WTC11 (cell line): ENCODE measurements around the gene STK10. TPM values are rescaled to one million over a fixed set of nuclear protein-coding genes. Genes with fewer than 3 reads are reported as not detected.

ENCODE experiments used
- ATAC-seq: fragments of 200-7000 bp; cut with Tn5 transposase; 2 replicates; pipeline ENCODE4 v1.10.0; 2021; ENCODE audit warnings: mild to moderate bottlenecking, moderate library complexity
- CTCF ChIA-PET: fragments of 300-600 bp; sonication (Branson Sonifier 250); formaldehyde crosslinking; loops from one replicate; lab custom pipeline; 2021; ENCODE audit warnings: antibody characterized with exemption; lab: Charles Lee
- POLR2A ChIA-PET: fragments of 350-600 bp; sonication (Branson Sonifier 250); formaldehyde crosslinking; loops from one replicate; lab custom pipeline; 2021; ENCODE audit warnings: antibody characterized with exemption; lab: Charles Lee
- DNase-seq: peaks from one replicate; pipeline ENCODE4 v3.0.0; 2021; ENCODE audit warnings: low spot score
- H3K27ac Mint-ChIP-seq: 2 replicates; pipeline ENCODE4 v1.8.0; 2021; ENCODE audit warnings: mixed read lengths
- H3K27me3 Mint-ChIP-seq: 2 replicates; pipeline ENCODE4 v1.8.0; 2021; ENCODE audit warnings: low read depth, mild to moderate bottlenecking, moderate library complexity, mixed read lengths
- H3K36me3 Mint-ChIP-seq: 2 replicates; pipeline ENCODE4 v1.8.0; 2021; ENCODE audit warnings: mixed read lengths
- H3K4me1 Mint-ChIP-seq: 2 replicates; pipeline ENCODE4 v1.8.0; 2022; ENCODE audit warnings: mixed read lengths
- H3K4me3 Mint-ChIP-seq: 2 replicates; pipeline ENCODE4 v1.8.0; 2021; ENCODE audit warnings: mild to moderate bottlenecking, moderate library complexity, mixed read lengths
- H3K9me3 Mint-ChIP-seq: 2 replicates; pipeline ENCODE4 v1.8.0; 2021; ENCODE audit warnings: mixed read lengths
- ATF1 ChIP-seq: sonication (generic); formaldehyde crosslinking; IDR thresholded peaks from 2 replicates; pipeline ENCODE4 v1.8.1; 2023; ENCODE audit warnings: mild to moderate bottlenecking, moderate library complexity, missing genetic modification reagents
- CBFB ChIP-seq: sonication (generic); formaldehyde crosslinking; IDR thresholded peaks from 2 replicates; pipeline ENCODE4 v1.8.1; 2022; ENCODE audit warnings: mild to moderate bottlenecking, low read depth, missing genetic modification reagents
- EMX1 ChIP-seq: fragments of 250-450 bp; sonication (Bioruptor Pico); IDR thresholded peaks from 2 replicates; pipeline ENCODE4 v1.8.0; 2021; ENCODE audit warnings: mild to moderate bottlenecking
- GRHL2 ChIP-seq: fragments of 250-450 bp; sonication (Bioruptor Pico); IDR thresholded peaks from 2 replicates; pipeline ENCODE4 v1.8.0; 2022; ENCODE audit warnings: mild to moderate bottlenecking, moderate library complexity; ENCODE audit not compliant: insufficient replicate concordance, severe bottlenecking
- MXD4 ChIP-seq: fragments of 250-450 bp; sonication (Bioruptor Pico); IDR thresholded peaks from 2 replicates; pipeline ENCODE4 v1.8.0; 2021; ENCODE audit warnings: mild to moderate bottlenecking, moderate library complexity, borderline replicate concordance
- NFATC4 ChIP-seq: fragments of 250-450 bp; sonication (Bioruptor Pico); IDR thresholded peaks from 2 replicates; pipeline ENCODE4 v1.9.0; 2021; ENCODE audit warnings: mild to moderate bottlenecking
- NR3C1 ChIP-seq: sonication (generic); formaldehyde crosslinking; conservative IDR thresholded peaks from 2 replicates; pipeline ENCODE4 v1.8.1; 2023; ENCODE audit warnings: low read depth, mild to moderate bottlenecking, missing genetic modification reagents
- OVOL2 ChIP-seq: fragments of 250-450 bp; sonication (Bioruptor Pico); IDR thresholded peaks from 2 replicates; pipeline ENCODE4 v1.9.0; 2021; ENCODE audit warnings: mild to moderate bottlenecking, borderline replicate concordance
- PRRX2 ChIP-seq: fragments of 250-450 bp; sonication (Bioruptor Pico); IDR thresholded peaks from 2 replicates; pipeline ENCODE4 v1.8.0; 2021; ENCODE audit warnings: mild to moderate bottlenecking
- ZNF219 ChIP-seq: sonication (generic); formaldehyde crosslinking; IDR thresholded peaks from 2 replicates; pipeline ENCODE4 v1.8.0; 2023; ENCODE audit warnings: missing genetic modification reagents, mild to moderate bottlenecking, borderline replicate concordance
- ZNF396 ChIP-seq: fragments of 250-450 bp; sonication (Bioruptor Pico); IDR thresholded peaks from 2 replicates; pipeline ENCODE4 v1.8.0; 2021; ENCODE audit warnings: mild to moderate bottlenecking, moderate library complexity, borderline replicate concordance
- ZNF423 ChIP-seq: fragments of 250-450 bp; sonication (Bioruptor Pico); IDR thresholded peaks from 2 replicates; pipeline ENCODE4 v2.1.2; 2022; ENCODE audit warnings: mild to moderate bottlenecking, moderate library complexity
- ZNF671 ChIP-seq: fragments of 250-450 bp; sonication (Bioruptor Pico); IDR thresholded peaks from 2 replicates; pipeline ENCODE4 v1.8.0; 2021; ENCODE audit warnings: mild to moderate bottlenecking
- total RNA-seq: library from RNA; stranded (reverse); gene quantifications from 3 replicates; pipeline ENCODE4 v1.2.3, GENCODE V29; 2021
- TF ChIP-seq, protein P1 (sequence below): fragments of 200-600 bp; IDR thresholded peaks from 2 replicates; pipeline ENCODE4 v1.8.0; 2022; ENCODE audit warnings: antibody characterized with exemption
- TF ChIP-seq, protein P2 (sequence below): sonication (generic); formaldehyde crosslinking; IDR thresholded peaks from 2 replicates; pipeline ENCODE4 v1.8.1; 2022; ENCODE audit warnings: mild to moderate bottlenecking, missing genetic modification reagents, moderate library complexity, borderline replicate concordance
- TF ChIP-seq, protein P3 (sequence below): sonication (generic); formaldehyde crosslinking; IDR thresholded peaks from 2 replicates; pipeline ENCODE4 v1.8.0; 2023; ENCODE audit warnings: missing genetic modification reagents, mild to moderate bottlenecking, borderline replicate concordance
- TF ChIP-seq, protein P4 (sequence below): sonication (generic); formaldehyde crosslinking; conservative IDR thresholded peaks from 2 replicates; pipeline ENCODE4 v1.8.1; 2023; ENCODE audit warnings: mild to moderate bottlenecking, low read depth, missing genetic modification reagents, moderate library complexity

The STK10 gene
- total RNA-seq, 1 experiment from 2014 or later: 20.5 TPM

DNA sequence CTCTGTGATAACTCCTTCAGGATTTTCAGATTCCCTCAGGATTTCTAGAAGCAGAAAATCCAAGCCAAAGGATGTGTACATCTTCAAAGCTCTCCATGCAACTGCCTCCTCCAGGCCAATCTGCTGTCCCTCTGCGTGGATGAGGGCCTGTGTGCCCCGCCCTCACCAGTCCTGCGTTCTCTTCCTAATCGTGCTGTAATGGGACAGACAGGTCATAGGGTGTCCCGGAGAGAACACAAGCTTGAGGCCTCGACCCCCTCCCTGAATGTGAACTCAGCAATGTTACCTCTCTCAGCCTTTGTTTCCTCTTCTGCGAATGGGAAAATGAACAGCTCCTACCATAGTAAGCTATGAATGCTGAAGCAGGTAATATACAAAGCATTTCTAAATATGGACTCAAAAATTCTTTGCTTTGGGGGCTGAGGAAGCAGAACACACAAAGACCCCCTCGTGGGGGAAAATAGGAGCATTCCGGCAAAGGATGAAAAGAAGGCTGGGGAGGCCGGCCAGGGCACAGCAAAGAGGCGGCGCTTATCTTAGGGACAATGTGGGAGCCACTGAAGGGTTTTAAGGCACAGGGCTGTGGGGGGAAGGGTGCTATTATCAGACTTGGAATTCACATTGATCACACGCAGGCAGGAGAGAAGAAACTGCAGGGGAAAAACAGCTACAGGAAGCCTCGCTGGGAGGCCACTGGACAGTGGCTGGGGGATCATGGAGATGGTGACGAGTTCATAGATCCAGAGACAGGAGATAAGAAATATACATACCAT is 124.4 kb downstream of the STK10 start:
- Mint-ChIP-seq H3K36me3 (peaks cover 11% of the 10 kb centered on the region), H3K9me3 (peaks cover 3% of the 10 kb centered on the region; the same call in 1 of the 2 replicates), H3K4me3 (no peak overlapping the region), H3K27me3 (no peaks in the 10 kb centered on the region), H3K27ac (no peak overlapping the region), H3K4me1 (0 out of 2 replicates have a peak, but pooled peaks cover 2% of the 10 kb centered on the region)
- CTCF ChIA-PET: interaction anchor here (0.6 to 1.4 kb wide), 4 partner anchors 9 to 189 kb away, joined by 3 to 4 read pairs (median 3); no protein-coding TSS in a partner anchor
- TF ChIP-seq ZNF219 (CRISPR knock-in tag): no peak
- no peak for TF ChIP-seq ATF1
- DNase-seq: no peak
- no peak for ATAC-seq
- POLR2A ChIA-PET: no interaction called here

DNA sequence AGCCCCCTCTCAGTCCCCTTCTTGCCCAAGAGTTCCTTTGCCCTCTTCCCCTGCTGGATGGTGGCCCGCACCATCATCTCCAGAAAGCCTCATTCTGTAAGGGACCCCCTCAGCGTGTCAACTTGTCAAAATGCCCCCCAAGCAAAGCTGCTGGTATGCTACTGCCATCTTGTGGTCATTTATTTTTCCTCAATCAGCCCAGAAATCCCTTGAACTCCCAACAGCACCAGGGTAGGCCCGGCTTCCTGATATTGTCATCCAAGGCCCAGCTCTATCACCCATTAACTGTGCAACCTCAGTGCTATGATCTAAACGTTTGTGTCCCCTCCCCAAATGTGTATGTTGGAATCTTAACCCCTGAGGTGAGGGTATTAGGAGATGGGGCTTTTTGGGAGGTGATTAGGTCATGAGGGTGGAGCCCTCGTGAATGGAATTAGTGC is 128.3 kb downstream of the STK10 start:
- POLR2A ChIA-PET: interaction anchor here (0.6 to 1.3 kb wide), 4 partner anchors 10 to 129 kb away, joined by 4 to 7 read pairs (median 4); no protein-coding TSS in a partner anchor
- Mint-ChIP-seq H3K9me3 (0 out of 2 replicates have a peak, but pooled peaks cover 3% of the 10 kb centered on the region), H3K27me3 (no peaks in the 10 kb centered on the region), H3K4me3 (no peak overlapping the region), H3K4me1 (0 out of 2 replicates have a peak, but pooled peaks cover 2% of the 10 kb centered on the region), H3K36me3 (peaks cover 11% of the 10 kb centered on the region), H3K27ac (no peak overlapping the region)
- ATAC-seq: peak; percentile 68
- CTCF ChIA-PET: interaction anchor here (0.6 to 2.7 kb wide), 58 partner anchors 11 to 1993 kb away, joined by 3 to 53 read pairs (median 4); partner anchors contain the start of genes FBXW11, FGF18 and STK10
- DNase-seq: no peak
- TF ChIP-seq, protein P1, sequence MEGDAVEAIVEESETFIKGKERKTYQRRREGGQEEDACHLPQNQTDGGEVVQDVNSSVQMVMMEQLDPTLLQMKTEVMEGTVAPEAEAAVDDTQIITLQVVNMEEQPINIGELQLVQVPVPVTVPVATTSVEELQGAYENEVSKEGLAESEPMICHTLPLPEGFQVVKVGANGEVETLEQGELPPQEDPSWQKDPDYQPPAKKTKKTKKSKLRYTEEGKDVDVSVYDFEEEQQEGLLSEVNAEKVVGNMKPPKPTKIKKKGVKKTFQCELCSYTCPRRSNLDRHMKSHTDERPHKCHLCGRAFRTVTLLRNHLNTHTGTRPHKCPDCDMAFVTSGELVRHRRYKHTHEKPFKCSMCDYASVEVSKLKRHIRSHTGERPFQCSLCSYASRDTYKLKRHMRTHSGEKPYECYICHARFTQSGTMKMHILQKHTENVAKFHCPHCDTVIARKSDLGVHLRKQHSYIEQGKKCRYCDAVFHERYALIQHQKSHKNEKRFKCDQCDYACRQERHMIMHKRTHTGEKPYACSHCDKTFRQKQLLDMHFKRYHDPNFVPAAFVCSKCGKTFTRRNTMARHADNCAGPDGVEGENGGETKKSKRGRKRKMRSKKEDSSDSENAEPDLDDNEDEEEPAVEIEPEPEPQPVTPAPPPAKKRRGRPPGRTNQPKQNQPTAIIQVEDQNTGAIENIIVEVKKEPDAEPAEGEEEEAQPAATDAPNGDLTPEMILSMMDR: peak; percentile 66
- TF ChIP-seq GRHL2 (CRISPR knock-in tag) (no peak), PRRX2 (CRISPR knock-in tag) (no peak), MXD4 (no peak)

DNA sequence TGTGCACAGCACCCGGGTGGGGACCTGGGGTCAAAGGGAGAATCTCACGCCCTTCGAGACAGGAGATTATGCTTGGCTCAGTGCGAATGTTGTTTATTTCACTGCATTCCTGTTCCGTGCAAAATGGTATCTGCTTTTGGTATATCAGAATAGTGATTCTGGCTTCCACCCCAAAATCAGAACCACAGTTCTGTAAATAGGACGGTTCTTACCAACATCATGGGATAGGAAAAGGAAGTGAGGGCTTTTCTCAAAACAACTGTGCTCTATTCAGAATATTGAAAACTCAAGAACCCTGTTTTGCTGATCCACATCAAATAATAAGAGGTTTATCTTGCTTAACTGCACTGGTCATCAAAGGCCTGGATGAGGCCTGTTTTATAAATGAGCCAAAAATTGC is 129.9 kb downstream of the STK10 start:
- Mint-ChIP-seq H3K27me3 (no peaks in the 10 kb centered on the region), H3K4me1 (no peaks in the 10 kb centered on the region), H3K27ac (no peak overlapping the region), H3K4me3 (no peak overlapping the region), H3K36me3 (peaks cover 6% of the 10 kb centered on the region), H3K9me3 (0 out of 2 replicates have a peak, but pooled peaks cover 3% of the 10 kb centered on the region)
- DNase-seq: no peak
- ATAC-seq: no peak
- ChIA-PET POLR2A (no interaction called here), CTCF (interaction anchor here (0.8 to 1.7 kb wide), 7 partner anchors 13 to 200 kb away, joined by 3 to 14 read pairs (median 4); partner anchors contain the start of gene STK10)
- TF ChIP-seq NFATC4 (CRISPR knock-in tag) (no peak), EMX1 (no peak), OVOL2 (CRISPR knock-in tag) (no peak), CBFB (no peak), ZNF396 (CRISPR knock-in tag) (no peak), ZNF671 (no peak), NR3C1 (CRISPR knock-in tag) (no peak), ZNF423 (CRISPR knock-in tag) (no peak)
- TF ChIP-seq, protein P2, sequence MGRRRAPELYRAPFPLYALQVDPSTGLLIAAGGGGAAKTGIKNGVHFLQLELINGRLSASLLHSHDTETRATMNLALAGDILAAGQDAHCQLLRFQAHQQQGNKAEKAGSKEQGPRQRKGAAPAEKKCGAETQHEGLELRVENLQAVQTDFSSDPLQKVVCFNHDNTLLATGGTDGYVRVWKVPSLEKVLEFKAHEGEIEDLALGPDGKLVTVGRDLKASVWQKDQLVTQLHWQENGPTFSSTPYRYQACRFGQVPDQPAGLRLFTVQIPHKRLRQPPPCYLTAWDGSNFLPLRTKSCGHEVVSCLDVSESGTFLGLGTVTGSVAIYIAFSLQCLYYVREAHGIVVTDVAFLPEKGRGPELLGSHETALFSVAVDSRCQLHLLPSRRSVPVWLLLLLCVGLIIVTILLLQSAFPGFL (CRISPR knock-in tag): no peak
- TF ChIP-seq, protein P3, sequence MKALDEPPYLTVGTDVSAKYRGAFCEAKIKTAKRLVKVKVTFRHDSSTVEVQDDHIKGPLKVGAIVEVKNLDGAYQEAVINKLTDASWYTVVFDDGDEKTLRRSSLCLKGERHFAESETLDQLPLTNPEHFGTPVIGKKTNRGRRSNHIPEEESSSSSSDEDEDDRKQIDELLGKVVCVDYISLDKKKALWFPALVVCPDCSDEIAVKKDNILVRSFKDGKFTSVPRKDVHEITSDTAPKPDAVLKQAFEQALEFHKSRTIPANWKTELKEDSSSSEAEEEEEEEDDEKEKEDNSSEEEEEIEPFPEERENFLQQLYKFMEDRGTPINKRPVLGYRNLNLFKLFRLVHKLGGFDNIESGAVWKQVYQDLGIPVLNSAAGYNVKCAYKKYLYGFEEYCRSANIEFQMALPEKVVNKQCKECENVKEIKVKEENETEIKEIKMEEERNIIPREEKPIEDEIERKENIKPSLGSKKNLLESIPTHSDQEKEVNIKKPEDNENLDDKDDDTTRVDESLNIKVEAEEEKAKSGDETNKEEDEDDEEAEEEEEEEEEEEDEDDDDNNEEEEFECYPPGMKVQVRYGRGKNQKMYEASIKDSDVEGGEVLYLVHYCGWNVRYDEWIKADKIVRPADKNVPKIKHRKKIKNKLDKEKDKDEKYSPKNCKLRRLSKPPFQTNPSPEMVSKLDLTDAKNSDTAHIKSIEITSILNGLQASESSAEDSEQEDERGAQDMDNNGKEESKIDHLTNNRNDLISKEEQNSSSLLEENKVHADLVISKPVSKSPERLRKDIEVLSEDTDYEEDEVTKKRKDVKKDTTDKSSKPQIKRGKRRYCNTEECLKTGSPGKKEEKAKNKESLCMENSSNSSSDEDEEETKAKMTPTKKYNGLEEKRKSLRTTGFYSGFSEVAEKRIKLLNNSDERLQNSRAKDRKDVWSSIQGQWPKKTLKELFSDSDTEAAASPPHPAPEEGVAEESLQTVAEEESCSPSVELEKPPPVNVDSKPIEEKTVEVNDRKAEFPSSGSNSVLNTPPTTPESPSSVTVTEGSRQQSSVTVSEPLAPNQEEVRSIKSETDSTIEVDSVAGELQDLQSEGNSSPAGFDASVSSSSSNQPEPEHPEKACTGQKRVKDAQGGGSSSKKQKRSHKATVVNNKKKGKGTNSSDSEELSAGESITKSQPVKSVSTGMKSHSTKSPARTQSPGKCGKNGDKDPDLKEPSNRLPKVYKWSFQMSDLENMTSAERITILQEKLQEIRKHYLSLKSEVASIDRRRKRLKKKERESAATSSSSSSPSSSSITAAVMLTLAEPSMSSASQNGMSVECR (CRISPR knock-in tag): no peak
- TF ChIP-seq, protein P4, sequence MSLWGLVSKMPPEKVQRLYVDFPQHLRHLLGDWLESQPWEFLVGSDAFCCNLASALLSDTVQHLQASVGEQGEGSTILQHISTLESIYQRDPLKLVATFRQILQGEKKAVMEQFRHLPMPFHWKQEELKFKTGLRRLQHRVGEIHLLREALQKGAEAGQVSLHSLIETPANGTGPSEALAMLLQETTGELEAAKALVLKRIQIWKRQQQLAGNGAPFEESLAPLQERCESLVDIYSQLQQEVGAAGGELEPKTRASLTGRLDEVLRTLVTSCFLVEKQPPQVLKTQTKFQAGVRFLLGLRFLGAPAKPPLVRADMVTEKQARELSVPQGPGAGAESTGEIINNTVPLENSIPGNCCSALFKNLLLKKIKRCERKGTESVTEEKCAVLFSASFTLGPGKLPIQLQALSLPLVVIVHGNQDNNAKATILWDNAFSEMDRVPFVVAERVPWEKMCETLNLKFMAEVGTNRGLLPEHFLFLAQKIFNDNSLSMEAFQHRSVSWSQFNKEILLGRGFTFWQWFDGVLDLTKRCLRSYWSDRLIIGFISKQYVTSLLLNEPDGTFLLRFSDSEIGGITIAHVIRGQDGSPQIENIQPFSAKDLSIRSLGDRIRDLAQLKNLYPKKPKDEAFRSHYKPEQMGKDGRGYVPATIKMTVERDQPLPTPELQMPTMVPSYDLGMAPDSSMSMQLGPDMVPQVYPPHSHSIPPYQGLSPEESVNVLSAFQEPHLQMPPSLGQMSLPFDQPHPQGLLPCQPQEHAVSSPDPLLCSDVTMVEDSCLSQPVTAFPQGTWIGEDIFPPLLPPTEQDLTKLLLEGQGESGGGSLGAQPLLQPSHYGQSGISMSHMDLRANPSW (CRISPR knock-in tag): no peak
